Thoracic aorta (tissue), 2 donors: ENCODE data around the gene FGD5. TPM values are rescaled to one million over a fixed set of nuclear protein-coding genes. Genes with fewer than 3 reads are reported as not detected.
"Not testable (repeated sequence)": the region's sequence is repeated elsewhere in the genome, so short reads cannot be mapped to it uniquely, and the experiment has no call there.

ENCODE experiments used
- ATAC-seq: fragments of 150-250 bp; one replicate; pipeline ENCODE4 v1.8.0; 2017; ENCODE audit warnings: low read depth; ENCODE audit not compliant: insufficient number of reproducible peaks, low FRiP score
- DNase-seq: peaks from one replicate; pipeline ENCODE4 v3.0.0-alpha.2; 2020; ENCODE audit warnings: low spot score
- H3K27ac ChIP-seq, 2 donors: fragments of 200-600 bp; sonication (generic); 1 replicate in 1 of 2; 2 replicates in 1 of 2; pipeline ENCODE4 v1.5.1; 2016; ENCODE audit warnings: mild to moderate bottlenecking in 2 of 2, moderate library complexity in 2 of 2
- H3K27me3 ChIP-seq: fragments of 200-600 bp; sonication (generic); replicated peaks from 2 replicates; pipeline ENCODE4 v1.6.0; 2016; ENCODE audit warnings: mild to moderate bottlenecking; ENCODE audit not compliant: insufficient read depth
- H3K36me3 ChIP-seq: fragments of 200-600 bp; sonication (generic); one replicate; pipeline ENCODE4 v1.5.1; 2016
- H3K4me1 ChIP-seq, 2 donors: fragments of 200-600 bp; sonication (generic); 1 replicate in 1 of 2; 2 replicates in 1 of 2; pipeline versions ENCODE4 v1.5.1 to v1.6.0; 2016; ENCODE audit warnings: low read depth in 2 of 2, mild to moderate bottlenecking in 1 of 2; ENCODE audit not compliant: control insufficient read depth in 1 of 2
- H3K4me3 ChIP-seq: fragments of 200-600 bp; sonication (generic); 2 replicates; pipeline ENCODE4 v1.5.1; 2016; ENCODE audit warnings: mild to moderate bottlenecking
- H3K9me3 ChIP-seq: fragments of 200-600 bp; sonication (generic); 2 replicates; pipeline ENCODE4 v1.5.1; 2016
- total RNA-seq, 2 donors: library from RNA; depleted of rRNA; stranded (reverse); fragments of >200 nt; gene quantifications; one replicate each; pipeline versions ENCODE4 v1.1.0 to v1.2.3, GENCODE V29; 2016
- TF ChIP-seq, protein P1 (sequence below): fragments of 200-600 bp; sonication (generic); IDR thresholded peaks from one replicate; pipeline ENCODE4 v1.5.1; 2019; ENCODE audit warnings: antibody characterized with exemption

Gene FGD5
- total RNA-seq, 2 donors from 2014 or later, result 15.4 to 21.4 TPM

DNA sequence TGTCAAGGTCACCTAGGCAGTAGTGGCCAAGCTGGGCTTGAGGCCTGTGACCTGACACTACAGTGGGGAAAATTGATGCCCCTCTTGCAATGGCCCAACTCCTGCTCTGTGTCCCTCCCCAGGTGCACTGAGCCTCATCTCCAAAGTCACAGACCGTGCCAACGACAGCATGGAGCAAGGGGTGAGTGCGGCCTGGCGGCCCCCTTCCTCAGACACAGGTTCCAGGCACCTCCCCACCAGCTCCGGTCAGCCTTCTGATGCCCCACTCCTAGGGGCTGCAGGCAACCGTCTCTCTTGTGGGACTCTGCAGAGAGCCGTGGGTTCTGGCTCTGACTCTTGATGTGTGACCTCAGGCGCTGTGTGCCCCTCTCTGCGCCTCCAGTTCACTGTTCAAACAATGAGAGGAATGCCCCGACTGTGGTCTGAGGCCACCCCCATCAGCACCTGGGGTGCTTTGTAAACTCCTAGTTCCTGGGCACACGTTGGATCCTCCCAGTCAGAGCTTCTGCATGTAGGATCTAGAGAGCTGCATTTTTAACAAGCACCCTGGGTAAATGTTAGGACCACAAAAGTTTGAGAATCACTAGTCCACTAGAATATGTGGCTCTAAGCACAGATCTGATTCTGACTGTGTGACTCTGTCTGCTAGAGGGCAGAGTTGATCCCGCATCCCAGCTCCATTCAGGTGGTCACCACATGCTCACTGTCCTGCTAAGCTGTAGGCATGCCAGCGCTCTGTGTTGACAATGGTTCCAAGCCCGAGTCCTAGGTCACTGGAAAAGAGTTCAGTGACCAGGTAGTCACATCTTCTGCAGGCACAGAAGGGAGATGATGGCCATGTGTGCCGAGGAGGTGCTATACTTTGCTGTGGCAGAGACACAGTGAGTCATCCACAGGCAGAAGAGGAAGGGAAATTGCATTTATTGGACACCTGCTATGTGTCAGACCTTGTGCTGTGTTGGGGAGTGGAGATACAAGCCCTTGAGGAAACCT, 82.4 kb downstream of the FGD5 start:
- TF ChIP-seq, protein P1, sequence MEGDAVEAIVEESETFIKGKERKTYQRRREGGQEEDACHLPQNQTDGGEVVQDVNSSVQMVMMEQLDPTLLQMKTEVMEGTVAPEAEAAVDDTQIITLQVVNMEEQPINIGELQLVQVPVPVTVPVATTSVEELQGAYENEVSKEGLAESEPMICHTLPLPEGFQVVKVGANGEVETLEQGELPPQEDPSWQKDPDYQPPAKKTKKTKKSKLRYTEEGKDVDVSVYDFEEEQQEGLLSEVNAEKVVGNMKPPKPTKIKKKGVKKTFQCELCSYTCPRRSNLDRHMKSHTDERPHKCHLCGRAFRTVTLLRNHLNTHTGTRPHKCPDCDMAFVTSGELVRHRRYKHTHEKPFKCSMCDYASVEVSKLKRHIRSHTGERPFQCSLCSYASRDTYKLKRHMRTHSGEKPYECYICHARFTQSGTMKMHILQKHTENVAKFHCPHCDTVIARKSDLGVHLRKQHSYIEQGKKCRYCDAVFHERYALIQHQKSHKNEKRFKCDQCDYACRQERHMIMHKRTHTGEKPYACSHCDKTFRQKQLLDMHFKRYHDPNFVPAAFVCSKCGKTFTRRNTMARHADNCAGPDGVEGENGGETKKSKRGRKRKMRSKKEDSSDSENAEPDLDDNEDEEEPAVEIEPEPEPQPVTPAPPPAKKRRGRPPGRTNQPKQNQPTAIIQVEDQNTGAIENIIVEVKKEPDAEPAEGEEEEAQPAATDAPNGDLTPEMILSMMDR, result no peak
- H3K27me3 ChIP-seq, result no peaks in the 10 kb centered on the region
- no peaks in the 10 kb centered on the region for H3K4me1 ChIP-seq
- DNase-seq (no peak), ATAC-seq (no peak)
- no peaks in the 10 kb centered on the region for H3K9me3 ChIP-seq
- no peak overlapping the region for H3K4me3 ChIP-seq
- no peaks in the 10 kb centered on the region for H3K36me3 ChIP-seq
- no peak overlapping the region for H3K27ac ChIP-seq

GRCh38 chr3:14902719-14903118, 84.0 kb downstream of the FGD5 start:
- H3K27ac ChIP-seq, result no peak overlapping the region
- H3K36me3 ChIP-seq, result no peaks in the 10 kb centered on the region

GRCh38 chr3:14903501-14903900, 84.7 kb downstream of the FGD5 start:
- not testable (repeated sequence) for H3K27me3 ChIP-seq, H3K4me1 ChIP-seq, H3K27ac ChIP-seq, H3K4me3 ChIP-seq, DNase-seq, ATAC-seq, H3K9me3 ChIP-seq, H3K36me3 ChIP-seq

More at GRCh38 chr3:14902719-14903118, 84.0 kb downstream of the FGD5 start:
- Histone ChIP-seq H3K27me3 (no peaks in the 10 kb centered on the region), H3K4me1 (no peaks in the 10 kb centered on the region), H3K4me3 (no peak overlapping the region), H3K9me3 (no peaks in the 10 kb centered on the region)
- DNase-seq (no peak), ATAC-seq (no peak)
- TF ChIP-seq, protein P1, result no peak

DNA sequence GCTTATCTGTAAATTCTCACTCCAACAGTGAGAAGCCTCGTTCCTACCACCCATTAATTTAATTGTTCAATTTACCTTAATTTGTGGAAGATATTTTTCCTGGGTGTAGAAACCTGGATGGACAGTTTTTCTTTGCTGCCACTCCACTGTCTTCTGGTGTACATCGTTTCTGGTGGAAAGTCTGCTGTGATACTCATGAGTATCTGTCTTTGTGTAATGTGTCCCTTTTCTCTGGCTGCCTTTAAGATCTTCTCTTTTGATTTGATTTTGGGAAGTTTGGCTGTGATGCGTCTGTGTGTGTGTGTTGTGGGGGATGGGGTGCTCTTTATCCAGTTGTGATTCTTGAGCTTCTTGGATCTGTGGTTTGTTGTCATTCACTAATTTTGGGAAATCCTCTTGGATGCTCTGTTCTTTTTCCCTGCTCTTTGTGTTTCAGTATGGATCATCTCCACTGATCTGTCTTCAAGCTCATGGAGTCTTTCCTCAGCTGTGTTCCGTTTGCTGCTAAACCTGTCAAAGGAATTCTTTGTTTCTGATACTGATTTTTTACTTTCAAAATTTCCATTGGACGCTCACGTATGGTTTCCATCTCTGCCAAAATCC, 86.4 kb downstream of the FGD5 start:
- Histone ChIP-seq H3K9me3 (no peaks in the 10 kb centered on the region), H3K4me1 (no peaks in the 10 kb centered on the region), H3K4me3 (no peak overlapping the region), H3K36me3 (no peaks in the 10 kb centered on the region), H3K27me3 (no peaks in the 10 kb centered on the region), H3K27ac (no peak overlapping the region)
- no peak for ATAC-seq
- DNase-seq, result no peak
- TF ChIP-seq, protein P1, result no peak

- Histone ChIP-seq H3K4me1 (no peaks in the 10 kb centered on the region), H3K27me3 (no peaks in the 10 kb centered on the region), H3K9me3 (no peaks in the 10 kb centered on the region), H3K36me3 (no peaks in the 10 kb centered on the region), H3K4me3 (no peak overlapping the region), H3K27ac (no peak overlapping the region)
- ATAC-seq, result no peak
- DNase-seq, result no peak
- TF ChIP-seq, protein P1, result no peak
Observed at GRCh38 chr3:14906355-14906971, 87.7 kb downstream of the FGD5 start.
